ENCODE results near the gene ATG9B.
A peak's percentile ranks its signal among the peaks of the same experiment; 100 is the strongest.
"Not testable (repeated sequence)": the region's sequence is repeated elsewhere in the genome, so short reads cannot be mapped to it uniquely, and the experiment has no call there.

The ATG9B gene

DNA sequence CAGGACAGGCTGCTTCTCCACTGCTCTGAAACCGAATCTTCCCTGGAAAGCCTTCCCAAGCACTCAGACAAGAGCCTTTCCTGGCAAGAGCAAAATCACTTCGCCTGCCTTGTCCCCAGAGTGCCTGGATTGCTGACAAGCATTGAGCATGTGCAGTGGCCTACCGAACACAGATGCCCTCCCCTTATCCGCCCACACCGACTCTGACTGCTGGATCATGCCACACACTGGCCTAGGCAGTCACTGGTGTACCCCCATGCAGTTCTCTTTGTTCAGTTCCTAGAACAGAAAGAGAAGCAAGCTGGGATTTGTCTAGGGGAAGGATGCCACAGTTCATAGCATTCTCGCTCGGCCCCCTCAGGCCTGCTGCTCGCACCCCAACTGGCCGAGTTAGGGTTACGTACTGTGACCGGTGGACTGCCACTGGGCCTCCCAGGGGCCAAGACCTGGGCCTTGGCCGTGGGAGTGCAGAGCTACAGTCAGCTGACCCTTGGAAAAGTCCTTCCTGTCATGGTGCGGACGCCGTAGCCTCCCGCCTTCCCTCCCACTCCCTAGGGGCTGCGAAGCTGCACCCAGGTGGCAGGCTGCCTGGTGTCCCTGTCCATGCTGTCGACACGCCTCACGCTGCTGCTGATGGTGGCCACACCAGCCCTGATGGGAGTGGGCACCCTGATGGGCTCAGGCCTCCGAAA lies 10.9 kb upstream of the ATG9B start:
- no peak for DNase-seq

DNA sequence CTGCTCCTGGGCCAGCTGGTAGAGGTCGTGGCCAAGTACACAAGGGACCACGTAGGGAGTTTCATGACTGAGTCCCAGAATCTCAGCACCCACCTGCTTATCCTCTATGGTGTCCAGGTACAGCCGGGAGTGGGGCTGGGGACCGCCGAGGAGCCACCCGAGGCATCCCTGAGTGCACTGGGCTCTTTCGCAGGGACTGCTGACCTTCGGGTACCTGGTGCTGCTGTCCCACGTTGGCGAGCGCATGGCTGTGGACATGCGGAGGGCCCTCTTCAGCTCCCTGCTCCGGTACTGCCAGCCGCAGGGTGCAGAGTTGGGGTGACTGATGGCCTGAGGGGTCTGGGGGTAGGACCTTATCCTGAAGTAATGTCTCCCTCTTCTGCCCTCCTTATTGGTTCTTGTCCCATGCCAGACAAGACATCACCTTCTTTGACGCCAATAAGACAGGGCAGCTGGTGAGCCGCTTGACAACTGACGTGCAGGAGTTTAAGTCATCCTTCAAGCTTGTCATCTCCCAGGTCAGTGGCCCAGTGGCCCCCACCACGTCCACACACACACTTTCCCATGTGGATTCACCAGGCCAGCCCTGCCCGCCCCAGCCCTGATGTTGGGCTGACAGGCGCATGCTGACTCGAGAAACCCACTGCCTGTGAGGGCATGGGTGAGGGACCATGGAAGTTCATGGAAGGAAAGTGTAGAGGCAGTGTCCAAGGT lies 10.2 kb upstream of the ATG9B start:
- no peak for DNase-seq

DNA sequence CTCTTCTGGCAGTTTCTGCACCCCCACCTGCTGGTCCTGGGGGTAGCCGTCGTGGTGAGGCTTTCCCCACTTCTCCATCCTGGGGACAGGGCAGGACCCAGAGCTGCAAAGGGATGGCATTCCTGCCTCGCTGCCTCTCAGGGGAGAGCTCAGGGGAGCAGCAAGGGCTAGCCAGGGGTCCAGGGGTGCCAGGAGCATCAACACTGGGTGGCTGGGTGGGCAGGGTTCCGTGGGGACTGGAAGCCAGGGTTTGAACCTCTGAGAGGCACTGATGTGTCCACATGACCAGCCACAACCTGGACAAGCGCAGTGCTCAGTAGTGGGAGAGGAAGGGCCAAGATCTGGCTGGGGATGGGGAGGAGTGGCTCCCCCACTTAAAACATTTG lies 9.6 kb upstream of the ATG9B start:
- DNase-seq = no peak

DNA sequence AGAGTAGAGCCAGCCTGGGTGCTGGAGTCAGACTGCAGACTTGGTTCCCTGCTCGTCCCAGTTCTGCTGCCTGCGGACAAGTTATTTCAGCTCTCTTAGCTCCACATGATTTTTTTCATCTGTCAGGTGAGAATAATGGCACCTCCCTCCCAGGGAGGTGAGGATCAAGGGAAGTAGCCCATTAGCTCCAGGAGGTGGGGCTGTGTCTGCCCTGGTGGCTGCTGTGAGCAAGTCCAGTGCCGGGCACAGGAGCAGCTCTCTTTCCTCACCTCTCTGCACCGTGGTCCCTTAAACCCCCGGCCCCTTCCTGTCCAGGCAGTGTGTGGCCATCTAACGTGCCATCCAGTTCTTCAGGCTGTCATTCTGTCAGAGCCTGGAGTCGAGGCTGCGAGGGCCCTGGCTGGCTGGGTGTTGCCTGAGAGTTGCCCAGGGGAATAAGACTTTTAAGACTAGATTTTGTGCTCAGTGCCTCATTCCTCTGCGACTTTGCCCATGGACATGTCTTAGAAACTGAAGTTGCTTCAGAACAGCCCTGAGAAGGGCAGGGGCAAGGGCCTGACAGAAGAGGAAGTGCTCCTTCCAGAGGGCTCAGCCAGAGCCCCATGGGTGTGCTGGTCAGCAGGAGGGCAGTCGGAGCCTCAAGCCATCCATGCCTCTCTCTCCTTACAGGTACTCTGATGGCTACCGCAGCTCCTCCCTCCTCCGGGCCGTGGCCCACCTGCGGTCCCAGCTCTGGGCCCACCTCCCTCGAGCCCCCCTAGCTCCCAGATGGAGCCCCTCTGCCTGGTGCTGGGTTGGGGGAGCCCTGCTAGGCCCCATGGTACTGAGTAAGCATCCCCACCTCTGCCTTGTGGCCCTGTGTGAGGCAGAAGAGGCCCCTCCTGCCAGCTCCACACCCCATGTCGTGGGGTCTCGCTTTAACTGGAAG lies 8.9 kb upstream of the ATG9B start:
- DNase-seq = no peak

DNA sequence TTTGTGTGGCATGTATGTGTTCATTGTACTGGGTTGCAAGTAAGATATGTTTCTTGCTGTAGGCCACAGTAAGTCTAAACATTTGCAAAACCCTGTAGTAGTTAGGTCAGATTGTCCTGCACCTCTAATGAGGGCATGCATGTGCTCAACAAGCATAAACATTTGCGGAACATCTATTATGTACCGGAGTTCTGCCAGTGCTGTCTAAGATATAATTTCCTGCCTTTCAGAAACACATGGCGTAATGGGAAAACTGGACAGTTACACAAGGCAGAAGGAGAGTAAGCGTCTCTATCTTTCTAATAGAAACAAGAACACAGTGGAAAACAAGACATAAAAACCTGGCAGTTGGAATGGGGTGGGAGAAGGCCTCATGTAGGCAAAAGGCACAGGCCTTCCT lies 6.7 kb upstream of the ATG9B start:
- DNase-seq = no peak

DNA sequence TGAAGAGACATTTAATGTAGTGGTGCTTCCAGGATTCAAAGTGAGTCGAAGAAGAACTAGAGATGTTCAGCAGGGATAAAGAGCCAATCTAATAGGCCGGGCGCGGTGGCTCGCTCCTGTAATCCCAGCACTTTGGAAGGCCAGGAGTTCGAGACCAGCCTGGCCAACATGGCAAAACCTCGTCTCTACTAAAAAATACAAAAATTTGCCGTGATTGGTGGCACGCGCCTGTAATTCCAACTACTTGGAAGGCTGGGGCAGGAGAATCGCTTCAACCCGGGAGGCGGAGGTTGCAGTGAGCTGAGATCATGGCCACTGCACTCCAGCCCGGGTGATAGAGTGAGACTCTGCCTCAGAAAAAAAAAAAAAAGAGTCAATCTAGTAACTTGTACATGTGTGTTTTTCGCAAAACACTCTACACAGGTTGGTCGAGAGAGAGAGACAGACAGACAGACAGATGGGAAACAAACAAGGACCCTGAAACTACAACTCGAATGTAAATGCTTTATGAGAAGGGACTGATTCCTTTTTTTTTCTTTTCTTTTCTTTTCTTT lies 4.7 kb upstream of the ATG9B start:
- DNase-seq = no peak

DNA sequence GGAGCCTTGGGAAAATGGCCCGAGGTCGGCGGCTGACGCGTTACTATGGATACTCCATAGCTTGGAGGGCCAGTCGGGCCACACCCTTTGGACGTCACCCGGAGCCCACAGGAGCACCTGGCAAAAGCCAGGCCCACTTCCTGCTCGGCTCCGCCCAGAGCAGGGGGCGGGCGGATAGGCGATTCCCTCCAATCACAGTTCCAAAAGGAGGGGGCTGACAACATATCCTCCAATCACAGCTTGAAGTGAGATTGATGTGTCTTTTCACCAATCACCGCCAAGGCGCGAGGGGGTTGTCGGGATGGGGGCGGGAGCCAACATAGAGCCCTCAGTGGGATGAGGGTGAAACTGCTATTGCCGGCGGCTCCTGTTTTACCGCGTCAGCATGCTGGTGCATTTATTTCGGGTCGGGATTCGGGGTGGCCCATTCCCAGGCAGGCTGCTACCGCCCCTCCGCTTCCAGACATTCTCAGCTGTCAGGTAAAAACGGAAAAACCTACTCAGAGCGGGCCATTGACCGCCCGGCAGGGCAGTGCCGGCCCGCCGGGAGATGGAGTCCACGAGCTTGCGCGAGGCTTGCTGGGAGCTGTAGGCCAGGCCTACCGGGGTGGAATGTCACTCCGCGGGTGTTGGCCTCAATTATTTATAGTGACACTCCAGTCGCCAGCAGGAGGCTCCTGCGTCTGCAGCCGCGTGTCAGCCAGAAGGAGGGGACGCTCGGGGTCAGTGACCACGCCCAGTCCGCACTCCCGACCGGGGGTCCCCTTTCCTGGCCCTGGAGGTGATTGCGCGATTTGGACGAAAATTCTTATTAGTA lies 4.0 kb upstream of the ATG9B start, which contains the start of gene ABCB8:
Gene ABCB8 (plus strand): TSS at position 320 of the 817 bp plus-strand sequence. CDS start 66 bp downstream, at position 386.
- DNase-seq = peak; percentile 98 to 99

DNA sequence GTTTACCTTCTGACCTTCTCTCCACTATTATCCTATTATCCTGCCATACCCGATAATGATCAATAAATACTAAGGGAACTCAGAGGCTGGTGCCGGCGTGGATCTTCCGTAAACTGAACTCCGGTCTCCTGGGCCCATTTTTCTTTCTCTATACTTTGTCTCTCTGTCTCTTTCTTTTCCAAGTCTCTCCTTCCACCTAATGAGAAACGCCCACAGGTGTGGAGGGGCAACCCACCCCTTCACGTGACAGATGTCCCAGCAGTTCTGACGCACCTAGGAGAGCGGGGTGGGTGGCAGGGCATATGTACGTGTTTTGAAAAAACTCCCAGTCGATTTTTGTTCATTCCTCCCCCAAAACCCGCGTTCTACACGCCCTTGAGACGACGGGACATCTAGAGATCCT lies 3.4 kb upstream of the ATG9B start:
- not testable (repeated sequence) for DNase-seq

DNA sequence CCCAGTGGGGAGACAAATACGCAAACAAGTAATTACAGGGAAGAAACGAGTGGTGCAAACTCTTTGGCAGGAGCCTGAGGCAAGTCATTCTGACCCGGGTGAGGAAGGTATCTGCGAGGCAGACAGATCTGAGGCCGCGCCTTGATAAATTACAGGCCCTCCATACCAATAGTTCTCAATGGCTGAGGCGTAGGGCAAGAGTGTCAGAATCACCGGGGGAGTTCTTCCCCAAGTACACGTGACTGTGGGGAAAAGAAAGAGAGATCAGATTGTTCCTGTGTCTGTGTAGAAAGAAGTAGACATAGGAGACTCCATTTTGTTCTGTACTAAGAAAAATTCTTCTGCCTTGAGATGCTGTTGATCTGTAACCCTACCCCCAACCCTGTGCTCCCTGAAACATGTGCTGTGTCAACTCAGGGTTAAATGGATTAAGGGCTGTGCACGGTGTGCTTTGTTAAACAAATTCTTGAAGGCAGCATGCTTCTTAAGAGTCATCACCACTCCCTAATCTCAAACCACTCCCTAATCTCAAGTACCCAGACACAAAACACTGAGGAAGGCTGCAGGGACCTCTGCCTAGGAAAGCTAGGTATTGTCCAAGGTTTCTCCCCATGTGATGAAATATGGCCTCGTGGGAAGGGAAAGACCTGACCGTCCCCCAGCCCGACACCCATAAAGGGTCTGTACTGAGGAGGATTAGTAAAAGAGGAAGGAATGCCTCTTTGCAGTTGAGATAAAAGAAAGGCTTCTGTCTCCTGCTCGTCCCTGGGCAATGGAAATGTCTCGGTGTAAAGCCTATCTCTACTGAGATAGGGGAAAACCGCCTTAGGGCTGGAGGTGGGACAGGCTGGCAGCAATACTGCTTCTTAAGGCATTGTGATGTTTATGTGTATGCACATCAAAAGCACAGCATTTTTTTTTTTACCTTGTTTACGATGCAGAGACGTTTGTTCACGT lies 2.8 kb upstream of the ATG9B start:
- not testable (repeated sequence) for DNase-seq

DNA sequence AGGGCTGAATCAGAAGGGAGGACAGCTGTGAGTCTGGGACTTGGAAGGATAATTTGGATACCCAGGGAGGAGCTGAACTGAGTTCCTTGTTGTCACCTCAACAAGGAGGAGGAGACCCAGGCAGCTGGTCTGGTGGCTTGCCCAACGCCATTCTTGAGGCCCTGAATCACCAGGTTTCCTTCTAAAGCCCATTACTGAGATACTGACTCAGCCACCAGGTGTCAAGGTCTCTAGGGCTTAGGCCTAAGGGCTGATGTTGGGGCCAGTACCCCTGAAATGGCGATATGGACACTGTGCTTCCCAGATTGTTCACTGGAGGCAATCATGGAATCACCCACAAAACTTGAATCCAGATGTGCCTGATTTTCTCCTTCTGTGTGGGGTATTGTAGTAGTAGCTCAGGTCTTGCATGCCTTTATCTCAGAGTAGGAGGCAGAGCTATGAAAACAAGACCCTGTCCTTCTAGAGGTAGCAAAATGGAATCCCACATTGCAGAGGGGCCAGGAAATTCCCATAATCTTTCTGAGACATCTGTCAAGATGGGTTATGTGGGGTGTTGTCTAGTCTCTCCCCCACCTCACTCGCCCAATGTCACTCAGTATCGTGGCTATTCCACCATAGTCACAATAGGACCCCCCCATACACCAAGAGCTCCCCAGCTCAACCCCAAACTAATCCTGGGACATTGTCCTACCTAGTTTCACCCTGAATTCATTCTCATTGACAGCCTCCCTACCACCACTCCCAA lies 1.8 kb upstream of the ATG9B start:
- DNase-seq = no peak

DNA sequence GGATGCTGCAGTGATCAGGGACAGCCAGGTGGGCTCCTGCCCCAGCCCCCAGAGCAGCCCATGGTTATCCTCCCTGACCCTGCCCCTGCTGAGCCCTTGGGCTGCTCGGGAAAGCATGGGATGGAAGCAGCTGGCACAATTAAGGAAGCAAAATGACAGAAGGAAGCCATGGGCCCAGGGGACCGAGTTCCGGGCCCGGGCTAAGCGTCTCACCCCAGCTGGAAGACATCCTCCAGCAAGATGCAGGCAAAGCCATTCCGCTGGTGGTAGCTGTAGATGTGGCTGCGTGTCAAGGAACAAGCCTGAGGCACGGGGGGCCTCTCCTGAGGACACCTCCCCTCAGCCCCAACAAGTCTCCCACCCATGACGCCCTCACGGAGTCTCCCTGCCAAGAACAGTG lies 1.1 kb downstream of the ATG9B start:
- DNase-seq = no peak

DNA sequence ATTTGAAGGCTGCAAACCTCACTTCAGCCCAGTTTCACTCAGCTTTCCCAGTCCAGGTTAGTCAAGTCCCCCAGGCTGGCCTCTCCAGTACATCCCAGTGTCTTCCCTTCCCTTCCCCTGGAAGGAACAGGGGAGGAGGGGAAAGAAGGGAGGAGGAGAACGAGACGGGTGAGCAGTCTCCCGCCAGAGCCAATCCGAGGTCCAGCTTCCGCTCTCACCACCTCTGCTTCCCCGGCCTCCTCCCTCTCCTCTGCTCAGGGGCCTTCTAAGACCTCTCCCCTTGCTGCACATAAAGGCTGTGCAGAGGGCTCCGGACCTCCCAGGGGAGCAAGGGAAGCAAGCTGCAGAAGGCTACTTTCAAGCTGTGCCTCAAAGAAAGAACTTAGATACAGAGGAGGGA lies 4.1 kb downstream of the ATG9B start:
- no peak for DNase-seq

DNA sequence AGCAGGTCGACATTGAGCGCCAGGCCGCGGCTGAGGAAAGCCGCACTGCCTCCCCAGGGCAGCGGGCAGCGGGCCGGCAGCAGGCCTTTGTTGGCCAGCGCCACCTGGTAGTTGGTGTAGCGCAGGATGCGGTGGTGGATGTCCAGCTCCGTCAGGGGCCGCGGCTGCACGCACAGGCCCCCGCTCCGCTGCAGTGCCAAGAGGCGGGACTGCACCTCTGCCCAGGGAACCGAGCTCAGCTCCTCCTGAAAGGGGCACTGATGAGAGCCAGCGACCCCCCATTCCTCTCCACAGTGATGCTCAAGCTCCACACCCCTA lies 5.2 kb downstream of the ATG9B start:
- DNase-seq = no peak

DNA sequence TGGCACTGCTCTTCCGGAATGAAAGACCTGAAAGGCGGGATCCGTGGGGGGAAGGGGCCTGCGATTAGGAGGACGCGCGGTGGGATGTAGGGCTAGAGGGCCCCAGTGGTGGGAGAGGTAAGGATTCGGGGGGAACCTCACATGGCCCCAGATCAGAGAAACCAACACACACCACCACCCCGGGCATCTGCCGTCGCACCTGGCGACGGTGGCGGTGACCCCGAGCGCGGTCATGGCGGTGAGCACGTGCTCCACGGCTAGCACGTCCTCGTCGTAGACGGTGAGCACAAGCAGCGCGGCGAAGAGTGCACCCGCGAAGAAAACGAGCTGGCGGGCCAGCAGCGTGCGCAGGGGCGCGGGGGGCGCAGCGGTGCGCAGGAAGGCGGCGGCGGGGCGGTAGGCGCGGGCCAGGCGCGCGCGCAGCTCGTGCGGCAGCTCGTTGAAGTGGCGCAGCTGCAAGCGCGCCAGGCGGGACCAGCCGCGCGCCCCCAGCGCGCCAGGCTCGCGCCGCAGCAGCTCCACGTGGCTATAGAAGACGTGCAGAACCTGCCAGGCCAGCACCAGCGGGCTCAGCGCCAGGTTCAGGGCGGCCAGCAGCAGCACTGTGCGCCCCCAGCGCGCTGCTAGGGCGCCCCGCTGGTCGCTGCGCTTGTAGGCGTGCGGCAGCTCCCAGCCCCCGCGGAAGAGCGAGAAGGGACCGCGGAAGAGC lies 5.7 kb downstream of the ATG9B start:
- peak in 1 of 2 experiments; percentile 51 for DNase-seq

DNA sequence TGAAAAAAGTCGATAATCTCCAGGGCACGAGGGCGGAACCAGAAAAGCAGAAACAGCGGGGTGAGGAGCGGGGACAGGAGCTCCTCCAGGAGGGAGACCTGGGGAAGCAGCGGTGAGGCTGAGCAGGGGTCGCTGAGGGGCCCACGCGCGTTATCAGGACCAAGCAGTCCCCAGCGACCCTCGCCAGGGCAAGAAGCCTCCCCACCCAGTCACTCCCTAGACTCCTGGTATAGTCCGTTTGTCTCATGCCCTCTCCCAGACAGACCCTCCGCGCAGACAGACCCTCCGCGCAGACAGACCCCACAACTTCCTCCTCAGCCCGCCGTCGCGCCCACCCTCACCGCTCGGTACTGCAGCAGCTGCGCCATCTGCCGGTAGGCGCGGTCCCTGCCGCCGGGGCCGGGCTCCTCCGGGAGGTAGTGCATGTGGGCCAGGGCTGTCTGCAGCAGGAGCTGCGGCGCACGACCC lies 6.3 kb downstream of the ATG9B start:
- peak; percentile 83 to 88 for DNase-seq

DNA sequence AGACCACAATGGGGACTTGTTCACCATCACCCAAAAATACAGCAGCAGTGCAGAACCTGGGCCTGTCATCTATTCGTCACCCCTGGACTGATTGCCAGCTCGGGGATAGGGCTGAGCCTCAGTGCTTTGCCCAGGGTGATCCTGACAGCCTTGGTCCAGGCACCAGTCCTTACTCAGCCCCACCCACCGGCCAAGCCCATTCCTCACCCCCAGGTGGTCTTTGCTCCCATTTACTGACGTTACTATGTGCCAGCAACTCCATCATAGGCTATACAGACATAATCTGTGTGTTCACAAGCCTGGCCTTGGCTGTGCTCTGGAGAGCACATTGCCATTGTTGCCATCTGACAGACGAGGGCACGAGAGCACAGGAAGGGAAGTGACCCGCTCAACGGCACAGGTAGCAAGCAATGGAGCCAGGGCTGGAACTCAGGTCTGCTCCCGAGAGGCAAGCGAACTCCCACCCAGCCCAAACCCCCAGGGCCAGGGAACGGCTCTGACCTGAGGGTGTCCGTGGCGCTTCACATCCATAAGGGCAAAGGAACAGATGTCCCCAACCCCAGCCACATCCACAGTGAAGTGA lies 6.8 kb downstream of the ATG9B start:
- DNase-seq = peak in 1 of 2 experiments; percentile 20

DNA sequence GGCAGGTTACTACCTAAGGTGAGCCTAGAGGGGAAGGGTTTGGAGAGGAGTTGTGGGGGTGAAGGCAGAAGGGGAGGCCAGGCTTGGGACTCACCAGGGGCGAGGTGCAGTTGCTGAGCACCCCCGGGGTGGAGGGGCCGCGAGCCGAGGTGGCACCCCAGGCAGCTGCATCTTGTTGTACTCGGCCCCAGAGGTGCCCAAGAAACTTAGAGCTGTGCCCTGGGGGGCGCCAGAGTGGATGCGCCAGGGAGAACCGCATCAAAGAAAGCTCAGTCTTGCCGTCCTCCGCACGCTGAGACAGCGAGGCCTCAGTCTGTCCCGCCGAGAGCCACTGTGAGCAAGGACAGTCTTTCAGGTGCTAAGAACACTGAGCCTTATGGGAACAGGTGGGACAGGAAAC lies 7.4 kb downstream of the ATG9B start:
- DNase-seq = peak in 1 of 2 experiments; percentile 13

DNA sequence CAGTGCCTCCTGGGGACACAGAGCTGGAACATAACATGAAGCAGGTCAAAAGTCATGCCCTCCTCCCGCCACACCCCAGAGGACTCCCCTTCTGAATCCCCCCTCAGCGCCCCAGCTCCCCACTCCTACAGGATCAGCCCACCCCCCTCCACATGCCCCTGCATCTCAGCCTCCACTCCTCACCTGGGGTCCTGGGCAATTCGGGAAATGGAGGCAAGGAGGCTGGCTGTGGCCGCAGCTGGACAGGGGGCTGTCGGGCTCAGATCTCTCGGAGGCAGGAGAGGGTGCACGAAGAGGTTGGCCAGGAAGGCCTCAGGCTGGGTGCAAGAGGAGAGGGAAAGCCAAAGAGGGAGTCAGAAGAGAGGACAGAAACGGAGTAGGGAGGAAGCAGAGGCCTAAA lies 7.8 kb downstream of the ATG9B start:
- DNase-seq = no peak

DNA sequence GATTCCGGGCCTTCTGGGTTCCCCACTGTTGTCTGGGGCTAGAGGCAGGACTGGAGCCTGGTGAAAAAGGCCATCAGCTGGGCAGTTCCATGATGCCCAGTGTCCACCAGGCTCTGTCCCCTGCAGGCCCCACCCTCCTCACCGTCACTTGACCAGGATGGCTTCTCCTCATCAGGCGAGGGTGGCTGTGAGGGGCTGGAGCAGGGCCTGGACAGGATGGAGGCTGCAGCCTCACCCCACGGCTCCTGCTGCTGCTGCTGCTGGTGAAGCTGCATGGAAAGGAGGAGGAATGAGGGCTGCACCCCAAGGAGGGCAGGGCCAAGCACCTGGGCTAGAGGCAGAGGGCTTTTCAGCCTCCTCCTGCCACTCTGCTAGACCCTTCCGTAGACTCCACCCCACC lies 8.3 kb downstream of the ATG9B start:
- DNase-seq = no peak

Data from activated CD4-positive, alpha-beta T cell treated with anti-CD3 and anti-CD28 coated beads, Interleukin-2, amount 50 U/mL, for 48 hours (primary cell).